GM23338 (cell line): ENCODE results near the gene CNN3.

Experiments
- CREB1 ChIP-seq: fragments of 250-450 bp; sonication (Bioruptor Pico); IDR thresholded peaks from 2 replicates; pipeline ENCODE4 v1.5.0; 2020; ENCODE audit warnings: low read depth, mild to moderate bottlenecking, moderate library complexity
- TF ChIP-seq, protein P1 (sequence below), 2 experiments: fragments of 200-600 bp in 1 of 2; sonication (generic) in 1 of 2; conservative IDR thresholded peaks; 2 replicates each; pipeline versions ENCODE4 v1.5.1 to v1.6.1; 2016 to 2017; ENCODE audit warnings: antibody characterized with exemption in 2 of 2, low read depth in 2 of 2, mild to moderate bottlenecking in 2 of 2, moderate library complexity in 1 of 2

GRCh38 chr1:94851571-94851970, 75.3 kb downstream of the CNN3 start:
- TF ChIP-seq, protein P1, sequence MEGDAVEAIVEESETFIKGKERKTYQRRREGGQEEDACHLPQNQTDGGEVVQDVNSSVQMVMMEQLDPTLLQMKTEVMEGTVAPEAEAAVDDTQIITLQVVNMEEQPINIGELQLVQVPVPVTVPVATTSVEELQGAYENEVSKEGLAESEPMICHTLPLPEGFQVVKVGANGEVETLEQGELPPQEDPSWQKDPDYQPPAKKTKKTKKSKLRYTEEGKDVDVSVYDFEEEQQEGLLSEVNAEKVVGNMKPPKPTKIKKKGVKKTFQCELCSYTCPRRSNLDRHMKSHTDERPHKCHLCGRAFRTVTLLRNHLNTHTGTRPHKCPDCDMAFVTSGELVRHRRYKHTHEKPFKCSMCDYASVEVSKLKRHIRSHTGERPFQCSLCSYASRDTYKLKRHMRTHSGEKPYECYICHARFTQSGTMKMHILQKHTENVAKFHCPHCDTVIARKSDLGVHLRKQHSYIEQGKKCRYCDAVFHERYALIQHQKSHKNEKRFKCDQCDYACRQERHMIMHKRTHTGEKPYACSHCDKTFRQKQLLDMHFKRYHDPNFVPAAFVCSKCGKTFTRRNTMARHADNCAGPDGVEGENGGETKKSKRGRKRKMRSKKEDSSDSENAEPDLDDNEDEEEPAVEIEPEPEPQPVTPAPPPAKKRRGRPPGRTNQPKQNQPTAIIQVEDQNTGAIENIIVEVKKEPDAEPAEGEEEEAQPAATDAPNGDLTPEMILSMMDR (conservative IDR thresholded peaks at IDR 0.05; ENCODE audit: low read depth in 2 of 2), result no peak
- TF ChIP-seq CREB1 (CRISPR knock-in tag), result no peak
